GM19397 (cell line): ENCODE data around the gene ATG5.
"Not testable (repeated sequence)": the region's sequence is repeated elsewhere in the genome, so short reads cannot be mapped to it uniquely, and the experiment has no call there.

ENCODE experiments used
- ATAC-seq: cut with Tn5 transposase; IDR thresholded peaks from one replicate; pipeline ENCODE4 v1.9.1; 2021; ENCODE audit warnings: mild to moderate bottlenecking, moderate library complexity; ENCODE audit not compliant: unreplicated experiment

The ATG5 gene

GRCh38 chr6:106160189-106160588 lies 165.4 kb downstream of the ATG5 start:
- ATAC-seq, result no peak

GRCh38 chr6:106159531-106159940 lies 166.0 kb downstream of the ATG5 start:
- no peak for ATAC-seq

- no peak for ATAC-seq
These were observed 166.7 kb downstream of the ATG5 start for GRCh38 chr6:106158816-106159215.

DNA sequence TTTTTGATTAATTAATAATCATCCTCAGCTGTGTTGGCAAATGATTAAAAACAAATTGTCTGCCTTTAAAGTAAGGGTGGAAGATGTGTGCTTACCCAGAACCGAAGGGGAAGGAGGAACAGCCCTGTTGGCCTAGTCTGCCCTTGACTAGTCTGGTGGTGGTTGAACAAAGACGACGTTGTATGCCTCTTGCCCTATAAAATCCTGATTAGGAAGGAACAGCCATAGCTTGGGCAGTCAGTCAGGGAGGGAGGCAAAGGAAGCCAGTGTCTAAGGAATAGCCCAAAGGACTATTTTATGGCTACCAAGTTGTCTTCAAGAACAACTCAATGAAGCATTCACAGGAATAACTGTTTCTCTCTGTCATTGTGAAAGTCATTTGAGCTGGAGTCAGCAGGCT lies 168.7 kb downstream of the ATG5 start:
- no peak for ATAC-seq

DNA sequence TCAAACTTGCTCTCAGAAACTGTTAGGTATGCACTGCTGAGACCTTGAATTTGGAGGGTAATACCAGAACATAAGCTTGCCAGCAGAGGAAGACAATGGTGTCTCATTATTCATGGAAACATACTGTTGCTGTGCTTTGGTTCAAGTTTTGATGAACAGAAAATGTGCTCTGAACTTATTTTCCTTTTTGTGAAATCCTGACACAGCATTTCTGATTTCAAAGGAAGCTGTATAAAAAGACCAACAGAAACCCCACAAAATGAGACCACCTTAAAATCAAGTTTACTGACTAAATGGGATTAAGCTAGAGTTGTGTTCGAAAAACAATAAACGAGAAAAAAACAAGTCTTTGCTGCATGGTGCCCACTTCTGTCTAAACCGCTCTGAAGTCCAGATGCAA lies 169.1 kb downstream of the ATG5 start:
- no peak for ATAC-seq

DNA sequence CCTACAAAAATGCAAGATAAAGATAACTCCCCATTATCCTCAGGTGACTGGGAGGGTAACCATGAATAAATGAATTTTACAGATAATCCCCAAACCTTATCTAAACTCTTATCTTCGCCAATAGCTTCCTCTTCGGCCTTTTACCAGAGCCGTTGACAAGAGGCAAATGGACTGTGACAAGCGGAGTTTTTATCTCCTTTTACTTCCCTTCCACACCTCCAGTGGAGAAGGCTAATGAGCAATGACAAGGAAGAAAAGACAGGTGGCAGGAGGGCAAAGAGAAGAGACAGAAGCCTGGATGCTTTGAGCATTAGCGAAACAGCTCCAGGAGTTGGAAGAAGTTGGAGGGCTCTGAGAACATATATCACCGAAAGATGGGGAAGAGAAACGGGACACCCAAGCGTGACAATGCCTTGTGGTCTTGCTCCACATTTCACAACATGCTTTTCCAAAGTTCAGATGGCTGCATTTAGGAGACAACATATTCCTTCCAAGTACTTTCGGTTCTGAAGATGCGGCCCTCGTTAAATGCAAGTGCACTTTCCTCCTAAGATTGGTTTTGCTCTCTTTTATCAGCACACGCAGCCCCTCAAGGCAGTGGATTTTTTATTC lies 170.2 kb downstream of the ATG5 start:
- no peak for ATAC-seq

DNA sequence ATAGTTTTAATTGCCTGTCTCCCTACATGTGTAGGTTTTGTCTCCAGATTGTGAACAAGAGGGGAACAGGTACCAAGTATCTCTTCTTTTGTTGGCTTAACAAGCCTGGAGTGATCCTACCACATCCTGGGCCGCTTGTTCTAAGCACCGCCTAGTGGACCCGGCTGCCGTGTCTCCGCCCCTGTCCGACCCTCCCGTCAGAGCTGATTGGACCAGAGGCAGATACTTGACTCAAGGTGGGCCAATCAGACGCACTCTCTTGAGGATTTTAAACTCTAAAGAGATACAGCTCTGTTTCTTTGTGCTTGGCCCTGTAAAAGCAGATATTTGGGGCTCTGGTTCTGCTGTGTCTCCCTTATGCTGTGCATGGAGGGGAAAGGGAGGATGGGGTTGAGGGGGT lies 171.2 kb downstream of the ATG5 start:
- ATAC-seq, result no peak

DNA sequence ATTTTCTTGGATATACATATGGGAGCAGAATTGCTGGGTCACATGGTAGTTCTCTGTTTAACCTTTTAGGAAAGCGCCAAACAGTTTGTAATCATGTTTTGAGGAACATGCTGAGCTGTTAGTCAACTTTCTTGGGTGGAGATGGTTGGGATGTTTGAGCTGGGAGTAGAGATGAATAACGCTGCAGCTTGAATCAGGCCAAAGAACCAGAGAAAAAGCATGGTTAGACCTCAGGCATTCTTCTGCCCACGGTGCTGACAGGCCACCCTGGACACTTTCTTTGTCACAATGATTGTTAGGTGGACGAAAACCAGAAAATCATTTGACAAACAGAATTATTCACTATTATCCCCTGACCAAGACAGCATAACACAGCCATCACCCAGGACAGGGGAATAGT lies 172.6 kb downstream of the ATG5 start:
- no peak for ATAC-seq

GRCh38 chr6:106152476-106152875 lies 173.1 kb downstream of the ATG5 start:
- not testable (repeated sequence) for ATAC-seq

GRCh38 chr6:106149472-106150069 lies 176.0 kb downstream of the ATG5 start:
- ATAC-seq, result no peak

DNA sequence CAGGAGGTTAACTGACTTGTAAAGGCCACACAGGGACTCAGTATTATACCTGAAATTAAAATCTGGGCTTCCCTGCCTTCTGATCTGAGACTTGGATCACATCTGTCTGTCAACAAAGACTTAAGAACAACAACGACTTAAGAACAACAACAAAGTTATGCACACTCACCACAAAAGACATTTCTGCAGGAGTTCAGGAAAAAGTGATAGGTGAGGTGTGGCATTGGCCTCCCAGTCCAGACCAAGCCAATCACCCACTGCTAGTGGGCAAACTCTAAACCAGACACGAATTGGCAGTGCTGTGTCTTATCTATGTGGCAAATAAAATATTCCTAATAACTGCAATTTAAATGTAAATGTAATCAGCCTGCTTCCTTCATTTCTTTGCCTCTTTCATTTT lies 178.1 kb downstream of the ATG5 start:
- ATAC-seq, result no peak

DNA sequence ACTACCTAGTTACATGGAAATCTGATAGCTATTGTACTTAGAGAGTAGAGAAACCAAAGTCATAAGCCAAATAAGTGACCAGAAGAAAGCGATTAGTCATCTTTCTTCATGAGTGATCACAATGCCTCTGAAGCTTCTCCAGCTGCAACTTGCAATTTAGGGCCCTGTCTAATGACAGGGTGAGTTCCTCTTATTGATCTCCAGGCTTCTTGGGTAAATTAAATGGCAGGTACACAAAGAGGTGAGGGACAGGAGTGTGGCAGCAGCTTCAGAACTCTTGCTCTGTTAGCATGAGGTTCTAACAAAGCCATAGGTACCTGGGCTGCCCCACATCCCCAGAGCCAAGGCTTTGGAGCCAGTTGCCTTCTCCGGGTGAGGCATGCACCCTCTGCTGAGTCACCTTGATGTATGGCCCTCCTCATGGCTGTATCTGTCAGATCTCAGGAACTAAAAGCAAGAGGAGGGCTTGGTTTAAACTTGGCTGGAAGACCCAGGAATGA lies 178.7 kb downstream of the ATG5 start:
- no peak for ATAC-seq

GRCh38 chr6:106145741-106146227 lies 179.8 kb downstream of the ATG5 start:
- no peak for ATAC-seq

GRCh38 chr6:106145144-106145543 lies 180.4 kb downstream of the ATG5 start:
- ATAC-seq, result no peak

GRCh38 chr6:106143665-106144064 lies 181.9 kb downstream of the ATG5 start:
- no peak for ATAC-seq

DNA sequence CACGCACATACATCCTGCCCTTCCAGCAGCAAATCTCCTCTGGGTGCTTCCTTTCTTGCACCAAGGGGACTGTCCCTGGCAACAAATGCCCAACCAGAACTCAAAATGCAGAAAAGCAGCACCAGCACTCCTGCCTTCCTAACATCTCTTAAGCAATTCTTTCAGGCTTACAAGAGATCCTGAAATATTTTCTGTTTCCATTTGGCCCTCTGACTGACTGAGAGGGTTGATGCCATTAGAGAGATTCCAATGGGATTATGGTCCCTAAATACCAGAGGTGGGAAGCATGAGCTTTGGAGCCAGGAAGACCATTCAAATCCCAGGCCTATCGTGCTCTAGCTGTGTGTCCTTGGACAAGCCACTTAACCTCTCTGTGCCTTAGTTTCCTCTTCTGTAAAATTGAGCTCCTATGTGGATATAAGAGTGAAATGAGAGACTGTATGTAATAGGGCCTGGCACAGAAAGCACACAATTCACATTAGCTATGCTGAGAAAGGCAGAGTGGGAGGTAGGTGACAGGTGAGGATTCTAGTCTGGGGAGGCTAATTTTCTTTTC lies 182.6 kb downstream of the ATG5 start:
- no peak for ATAC-seq

- ATAC-seq, result peak; percentile 82
These were observed 183.9 kb downstream of the ATG5 start for GRCh38 chr6:106141441-106142237.

DNA sequence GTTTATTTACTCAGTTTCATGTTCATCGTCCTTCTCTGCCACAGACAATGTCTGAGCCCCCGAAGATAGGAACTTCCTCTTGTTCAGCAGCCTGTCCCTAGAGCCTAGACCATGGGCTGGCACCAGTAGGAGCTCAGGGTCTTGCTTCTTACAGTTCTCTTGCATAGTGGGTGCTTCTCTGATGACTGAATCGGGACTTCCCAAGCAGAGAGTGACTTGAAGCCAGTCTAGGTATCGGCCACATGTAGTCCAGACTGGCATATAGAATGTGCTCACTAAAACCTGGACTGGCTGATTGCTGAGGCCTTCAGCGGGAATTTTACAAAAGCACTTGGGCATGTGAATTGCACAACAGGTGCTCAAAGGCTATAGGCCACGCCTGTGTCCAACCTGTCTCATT lies 187.4 kb downstream of the ATG5 start:
- ATAC-seq, result no peak

DNA sequence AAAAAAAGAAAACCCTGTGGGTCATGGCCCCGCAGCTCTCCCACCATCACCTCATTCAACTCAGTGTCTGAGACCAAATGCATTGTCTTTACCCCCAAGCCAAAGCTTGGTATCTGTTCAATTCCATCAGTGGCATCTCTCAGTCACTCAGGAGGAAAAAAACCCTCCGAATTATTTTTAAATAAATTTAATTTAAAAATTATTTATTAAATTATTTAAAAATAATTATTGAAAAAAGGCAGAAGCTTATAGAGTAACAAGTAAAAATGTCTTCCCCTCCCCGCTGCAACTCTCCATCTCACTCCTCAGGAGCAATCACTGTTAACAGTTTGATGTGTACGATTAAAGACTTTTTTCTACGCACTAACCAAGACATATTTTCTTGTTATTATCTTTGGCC lies 188.7 kb downstream of the ATG5 start:
- ATAC-seq, result no peak

DNA sequence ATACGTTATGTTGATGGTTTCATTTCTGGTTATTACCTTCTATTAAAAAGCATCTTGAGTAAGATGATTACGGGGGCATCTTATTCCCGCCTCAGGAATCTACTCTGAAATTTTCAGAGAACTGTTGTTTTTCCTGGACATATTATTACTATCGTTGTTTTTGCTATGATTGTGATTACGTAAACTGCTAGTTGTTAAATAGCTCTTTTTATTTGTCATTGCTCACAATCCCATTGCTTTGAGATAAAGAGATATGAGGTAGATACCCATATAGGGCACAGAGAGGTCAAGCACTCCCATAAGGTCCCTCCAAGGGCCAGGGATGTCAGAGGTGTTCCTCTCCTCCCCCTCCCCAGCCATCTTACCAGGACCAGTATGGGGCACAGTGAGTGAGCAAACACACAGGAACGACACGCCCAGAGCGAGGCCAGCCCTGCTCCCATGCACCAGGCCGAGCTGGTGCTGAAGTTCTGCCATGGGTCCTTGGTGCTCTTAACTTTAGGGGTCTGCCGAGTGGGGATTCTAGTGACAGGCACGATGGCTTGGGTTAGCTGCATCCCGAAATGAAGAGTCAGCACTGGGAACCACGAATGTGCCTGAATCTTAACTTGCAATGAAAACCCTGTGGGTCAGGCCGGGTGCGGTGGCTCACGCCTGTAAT lies 189.5 kb downstream of the ATG5 start:
- ATAC-seq, result no peak
